GM11168 (cell line): ENCODE data around the gene ZNF708.
"Not testable (repeated sequence)": the region's sequence is repeated elsewhere in the genome, so short reads cannot be mapped to it uniquely, and the experiment has no call there.

Experiments used
- in situ Hi-C: fragments of 300-500 bp; cut with MboI; formaldehyde crosslinking; loops from one replicate; pipeline ENCODE4 v1.12.0; 2022; ENCODE audit warnings: low sequenced_read_pairs; ENCODE audit not compliant: unreplicated experiment

The ZNF708 gene

GRCh38 chr19:21328885-21329605 is at the start of gene ZNF708:
ZNF708 (minus strand) TSS chr19:21329410; CDS start chr19:21329212, 198 bp downstream.
- in situ Hi-C loops, result no loop called here

GRCh38 chr19:21362291-21362690 is 33.1 kb upstream of the ZNF708 start:
- in situ Hi-C loops, result no loop called here

GRCh38 chr19:21358768-21359451 is 29.7 kb upstream of the ZNF708 start, which contains the start of gene ZNF738:
ZNF738 (plus strand) TSS chr19:21359000; CDS start chr19:21359141, 141 bp downstream.
- in situ Hi-C loops, result no loop called here

- in situ Hi-C loops, result no loop called here
These were observed 23.6 kb upstream of the ZNF708 start for GRCh38 chr19:21352830-21353229.

DNA sequence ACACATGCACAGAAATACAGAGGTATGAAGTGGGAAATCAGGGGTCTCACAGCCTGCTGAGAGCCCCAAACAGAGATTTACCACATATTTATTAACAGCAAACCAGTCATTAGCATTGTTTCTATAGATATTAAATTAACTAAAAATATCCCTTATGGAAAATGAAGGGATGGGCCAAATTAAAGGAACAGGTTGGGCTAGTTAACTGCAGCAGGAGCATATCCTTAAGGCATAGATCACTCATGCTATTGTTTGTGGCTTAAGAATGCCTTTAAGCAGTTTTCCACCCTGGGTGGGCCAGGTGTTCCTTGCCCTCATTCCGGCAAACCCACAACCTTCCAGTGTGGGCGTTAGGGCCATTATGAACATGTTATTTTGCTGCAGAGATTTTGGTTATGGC is 15.6 kb upstream of the ZNF708 start:
- in situ Hi-C loops, result not testable (repeated sequence)

DNA sequence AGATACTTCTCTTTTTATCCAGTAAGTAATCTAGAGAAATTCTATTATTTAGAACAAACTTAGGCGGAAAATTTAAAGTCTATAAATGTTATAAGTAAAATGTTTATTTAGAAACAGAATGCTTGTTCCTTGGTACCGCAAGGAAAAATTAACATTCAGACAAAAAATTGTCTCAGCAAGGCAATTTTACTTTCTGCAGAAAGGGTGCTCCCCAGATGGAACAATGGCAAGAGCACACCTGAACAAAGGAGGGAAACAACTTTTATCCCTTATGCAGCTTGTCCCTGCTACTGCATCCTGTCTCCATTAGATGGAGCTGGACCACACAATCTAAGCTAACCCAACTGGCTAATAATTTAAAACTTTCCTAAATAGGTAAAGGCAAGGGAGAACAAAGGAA is 6.5 kb upstream of the ZNF708 start:
- in situ Hi-C loops, result no loop called here

- in situ Hi-C loops, result no loop called here
These were observed 804 bp downstream of the ZNF708 start for GRCh38 chr19:21328406-21328805.

GRCh38 chr19:21326169-21326568 is 3.0 kb downstream of the ZNF708 start:
- in situ Hi-C loops, result no loop called here

- in situ Hi-C loops, result no loop called here
These were observed 6.2 kb downstream of the ZNF708 start for GRCh38 chr19:21323000-21323399.

GRCh38 chr19:21322528-21322927 is 6.7 kb downstream of the ZNF708 start:
- in situ Hi-C loops, result no loop called here

DNA sequence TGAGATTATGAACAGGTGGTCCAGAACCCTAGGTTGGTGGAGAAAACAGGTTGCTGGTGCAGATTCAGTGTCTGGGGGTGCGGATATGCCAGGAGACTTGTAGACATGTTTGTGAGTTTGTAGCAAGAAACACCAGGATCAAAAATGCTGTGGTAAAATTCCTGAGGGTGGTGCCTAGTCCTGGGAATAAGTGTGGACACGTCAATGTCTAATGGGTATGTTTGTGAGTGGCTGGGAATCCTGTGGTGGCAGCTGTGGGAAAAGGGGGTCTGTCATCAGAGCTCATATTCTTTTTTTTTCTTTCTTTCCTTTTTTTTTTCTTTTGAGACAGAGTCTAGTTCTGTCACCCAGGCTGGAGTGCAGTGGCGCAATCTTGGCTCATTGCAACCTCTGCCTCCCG is 7.2 kb downstream of the ZNF708 start:
- in situ Hi-C loops, result no loop called here

- in situ Hi-C loops, result no loop called here
These were observed 8.1 kb downstream of the ZNF708 start for GRCh38 chr19:21321134-21321533.

- in situ Hi-C loops, result no loop called here
These were observed 11.4 kb downstream of the ZNF708 start for GRCh38 chr19:21317821-21318220.

DNA sequence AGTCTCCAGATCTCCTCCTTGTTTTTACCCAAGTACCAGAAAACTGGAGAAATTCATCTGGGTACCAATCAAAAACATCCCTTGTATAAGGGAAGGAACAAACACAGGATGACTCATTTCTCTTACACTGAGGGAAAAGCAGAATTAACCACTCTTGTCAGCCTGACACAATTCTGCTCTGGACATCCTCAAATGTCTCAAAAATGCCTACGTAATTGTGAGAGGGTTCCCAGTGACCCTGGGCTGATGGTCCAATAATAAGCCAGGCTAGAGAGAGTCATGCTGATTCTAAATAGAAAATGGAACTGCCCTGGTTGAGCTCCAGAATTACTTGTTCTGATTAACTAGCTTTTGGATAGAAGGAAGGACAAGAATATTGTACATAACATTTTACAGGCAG is 14.5 kb downstream of the ZNF708 start:
- in situ Hi-C loops, result no loop called here

DNA sequence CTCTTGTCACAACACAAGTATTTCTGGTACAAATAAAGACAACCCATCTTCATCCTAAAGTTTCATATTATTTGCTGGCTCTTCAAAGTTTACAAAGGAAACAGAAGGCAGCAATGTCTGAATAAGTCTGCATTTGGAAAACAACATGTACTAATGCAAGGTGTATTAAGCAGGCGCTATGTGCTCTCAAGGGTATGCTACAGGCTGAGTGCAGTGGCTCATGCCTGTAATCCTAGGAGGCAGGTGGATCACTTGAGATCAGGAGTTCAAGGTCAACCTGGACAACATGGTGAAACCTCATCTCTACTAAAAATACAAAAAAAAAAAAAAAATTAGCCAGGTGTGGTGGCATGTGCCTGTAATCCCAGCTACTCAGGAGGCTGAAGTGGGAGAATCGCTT is 16.4 kb downstream of the ZNF708 start:
- in situ Hi-C loops, result not testable (repeated sequence)

DNA sequence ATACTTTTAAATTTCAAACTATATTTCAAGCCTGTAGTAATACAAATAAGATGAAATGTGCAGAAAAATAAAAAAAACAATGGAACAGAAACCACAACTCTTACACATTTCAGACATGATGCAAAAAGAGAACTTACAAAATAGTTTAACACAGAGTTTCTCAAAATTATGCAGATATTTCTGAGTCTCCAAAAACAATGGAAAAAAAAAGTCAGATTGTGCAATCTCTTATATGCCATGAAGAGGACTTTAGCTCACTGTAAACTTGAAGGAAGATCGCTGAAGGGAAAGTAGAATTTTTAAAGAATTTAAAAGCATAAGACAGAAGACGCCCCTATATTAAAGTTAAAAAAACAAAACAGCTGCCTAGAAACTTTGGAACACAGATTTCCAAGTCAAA is 20.4 kb downstream of the ZNF708 start:
- in situ Hi-C loops, result no loop called here

- in situ Hi-C loops, result not testable (repeated sequence)
These were observed 22.2 kb downstream of the ZNF708 start for GRCh38 chr19:21306881-21307479.

- in situ Hi-C loops, result not testable (repeated sequence)
These were observed 35.4 kb downstream of the ZNF708 start for GRCh38 chr19:21293768-21294167.

- in situ Hi-C loops, result no loop called here
These were observed 59.4 kb downstream of the ZNF708 start for GRCh38 chr19:21269813-21270212.

- in situ Hi-C loops, result no loop called here
These were observed 64.3 kb downstream of the ZNF708 start for GRCh38 chr19:21264891-21265290.

- in situ Hi-C loops, result no loop called here
These were observed 64.8 kb downstream of the ZNF708 start for GRCh38 chr19:21264416-21264815.
